ENCODE results near the gene GZF1. TPM values are rescaled to one million over a fixed set of nuclear protein-coding genes. Genes with fewer than 3 reads are reported as not detected.
A peak's percentile ranks its signal among the peaks of the same experiment; 100 is the strongest.

Gene GZF1
- polyA plus RNA-seq, 5 donors, result 11.8 to 15.6 (median 13.5) TPM

GRCh38 chr20:23406880-23407279 is 44.9 kb downstream of the GZF1 start:
- no peak for DNase-seq

DNA sequence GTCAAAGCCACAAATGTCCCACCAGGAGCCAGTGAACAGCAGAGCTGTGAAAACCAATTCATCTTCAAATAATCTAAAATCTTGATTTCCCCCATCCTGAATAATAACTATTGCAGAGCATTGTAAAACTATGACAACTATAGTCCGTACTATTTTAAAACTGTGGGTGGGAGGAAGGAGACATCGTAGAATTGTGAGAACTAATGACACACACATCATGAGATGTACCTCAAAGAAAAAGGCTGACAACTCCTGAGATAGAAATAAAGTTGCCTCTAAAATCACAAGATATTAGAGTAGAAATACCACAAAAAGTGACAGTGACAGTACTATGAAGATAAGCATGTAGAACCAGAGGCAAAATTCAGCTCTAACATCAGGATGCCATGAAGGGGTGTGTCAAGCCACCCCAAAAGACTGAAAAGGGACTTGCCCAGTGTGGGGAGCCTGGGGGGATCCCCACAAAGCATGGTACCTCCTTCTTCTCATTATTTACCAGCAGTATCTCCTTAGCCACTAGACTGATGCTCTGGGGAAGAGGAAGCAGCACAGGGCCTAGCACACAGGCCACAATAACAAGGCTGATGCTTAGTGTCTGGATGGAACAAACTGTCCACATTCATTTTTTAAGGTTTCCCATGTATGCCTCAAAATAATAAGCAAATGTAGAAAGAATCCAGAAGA is 45.9 kb downstream of the GZF1 start:
- DNase-seq, result no peak

DNA sequence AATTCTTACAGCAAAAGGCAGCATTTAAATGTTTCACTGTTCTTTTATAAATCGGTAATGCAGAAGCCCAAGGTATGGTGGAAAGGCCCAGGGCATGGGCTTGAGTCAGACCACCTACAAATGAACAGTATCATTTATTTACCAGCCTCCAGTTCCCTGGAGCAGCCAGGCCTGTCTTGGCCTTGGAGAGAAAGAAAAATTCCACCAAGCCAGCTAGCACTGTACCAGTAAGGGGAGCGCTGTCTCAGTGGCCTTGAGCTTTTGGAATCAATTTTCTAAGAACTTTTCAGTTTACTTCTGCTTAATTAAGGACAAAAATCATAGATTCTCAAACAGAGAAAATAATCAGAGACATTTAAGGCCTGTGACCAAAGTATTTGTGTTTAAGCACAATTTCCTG is 47.0 kb downstream of the GZF1 start:
- DNase-seq, result no peak

GRCh38 chr20:23409800-23410199 is 47.8 kb downstream of the GZF1 start:
- DNase-seq, result no peak

- DNase-seq, result no peak
These were observed 49.1 kb downstream of the GZF1 start for GRCh38 chr20:23410916-23411695.

GRCh38 chr20:23412026-23412425 is 50.0 kb downstream of the GZF1 start:
- DNase-seq, result no peak

DNA sequence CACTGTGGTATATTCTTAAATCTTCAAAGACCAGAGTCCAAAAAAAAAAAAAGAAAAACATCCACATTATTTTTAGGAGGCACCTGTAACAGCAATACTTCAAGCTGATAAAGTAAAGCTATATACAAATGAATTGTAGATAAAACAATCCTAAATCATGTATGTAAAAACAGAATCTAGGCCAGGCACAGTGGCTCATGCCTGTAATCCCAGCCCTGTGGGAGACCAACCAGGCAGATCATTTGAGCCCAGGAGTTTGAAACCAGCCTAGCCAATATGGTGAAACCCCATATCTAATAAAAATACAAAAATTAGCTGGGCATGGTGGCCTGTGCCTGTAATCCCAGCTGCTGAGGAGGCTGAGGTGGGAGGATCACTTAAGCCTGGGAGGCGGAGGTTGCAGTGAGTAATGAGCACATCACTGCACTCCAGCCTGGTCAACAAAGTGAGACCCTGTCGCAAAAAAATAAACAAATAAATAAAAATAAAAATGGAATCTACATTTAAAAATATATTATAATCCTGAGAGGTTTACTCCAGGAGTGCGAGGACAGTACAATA is 52.0 kb downstream of the GZF1 start:
- no peak for DNase-seq

- no peak for DNase-seq
These were observed 52.7 kb downstream of the GZF1 start for GRCh38 chr20:23414526-23415188.

DNA sequence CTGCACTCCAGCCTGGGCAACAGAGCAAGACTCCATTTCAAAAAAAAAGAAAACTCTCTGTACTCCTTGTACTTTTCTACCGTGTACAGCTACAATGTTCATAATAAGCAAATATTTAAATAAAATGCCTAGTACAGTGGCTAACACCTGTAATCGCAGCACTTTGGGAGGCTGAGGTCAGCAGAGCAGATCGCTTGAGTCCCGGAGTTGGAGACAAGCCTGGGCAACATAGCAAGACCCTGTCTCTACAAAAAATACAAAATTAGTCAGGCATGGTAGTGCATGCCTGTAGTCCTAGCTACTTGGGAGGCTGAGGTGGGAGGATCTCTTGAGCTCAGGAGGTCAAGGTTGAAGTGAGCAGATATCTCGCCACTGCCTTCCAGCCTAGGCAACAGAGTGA is 53.6 kb downstream of the GZF1 start:
- DNase-seq, result no peak

DNA sequence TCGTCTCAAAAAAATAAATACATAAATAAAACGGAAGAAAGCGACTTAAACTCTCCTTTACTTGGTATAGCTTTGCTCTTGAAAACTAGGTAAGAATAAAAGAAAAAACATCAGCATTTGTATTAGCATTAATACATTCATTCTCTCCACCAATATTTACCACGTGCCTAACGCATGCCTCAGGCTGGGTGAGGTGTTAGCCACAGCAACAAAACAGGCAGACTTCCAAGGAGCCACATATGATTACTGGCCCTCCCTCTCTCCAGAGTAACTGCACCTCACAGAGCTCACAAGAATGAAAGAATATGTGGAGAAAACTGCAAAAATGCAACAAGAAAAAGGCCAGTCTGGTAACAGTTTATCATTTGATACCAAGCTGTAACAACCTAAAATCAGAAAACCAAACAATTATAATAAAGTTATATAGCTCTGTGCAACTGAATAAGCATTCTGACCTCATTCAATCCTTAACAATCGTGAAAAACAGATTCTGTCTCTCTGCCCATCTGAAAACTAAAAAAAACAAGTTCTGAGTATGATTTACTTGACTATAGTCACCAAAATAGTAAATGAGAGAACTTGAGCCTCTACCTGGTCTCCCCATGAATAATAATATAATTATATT is 54.1 kb downstream of the GZF1 start:
- DNase-seq, result no peak

DNA sequence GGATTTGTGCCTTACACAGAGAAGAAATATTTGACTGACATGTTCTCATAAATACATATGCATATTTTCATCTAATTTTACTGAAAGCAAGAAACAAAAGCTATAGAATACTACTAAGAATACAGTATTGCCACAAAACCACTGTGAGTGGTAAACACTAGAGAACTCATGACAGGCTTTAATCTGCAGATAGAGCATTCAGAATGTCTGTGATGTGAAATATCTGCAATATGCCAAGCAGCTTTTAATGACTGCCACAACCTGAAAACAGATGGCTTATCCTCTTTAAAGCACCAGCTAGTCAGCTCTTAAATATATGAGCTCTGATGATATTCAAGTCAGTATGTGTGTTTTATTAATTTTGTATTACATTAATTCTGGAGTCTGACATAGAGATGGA is 55.9 kb downstream of the GZF1 start:
- no peak for DNase-seq

GRCh38 chr20:23419657-23419994 is 57.6 kb downstream of the GZF1 start:
- no peak for DNase-seq

DNA sequence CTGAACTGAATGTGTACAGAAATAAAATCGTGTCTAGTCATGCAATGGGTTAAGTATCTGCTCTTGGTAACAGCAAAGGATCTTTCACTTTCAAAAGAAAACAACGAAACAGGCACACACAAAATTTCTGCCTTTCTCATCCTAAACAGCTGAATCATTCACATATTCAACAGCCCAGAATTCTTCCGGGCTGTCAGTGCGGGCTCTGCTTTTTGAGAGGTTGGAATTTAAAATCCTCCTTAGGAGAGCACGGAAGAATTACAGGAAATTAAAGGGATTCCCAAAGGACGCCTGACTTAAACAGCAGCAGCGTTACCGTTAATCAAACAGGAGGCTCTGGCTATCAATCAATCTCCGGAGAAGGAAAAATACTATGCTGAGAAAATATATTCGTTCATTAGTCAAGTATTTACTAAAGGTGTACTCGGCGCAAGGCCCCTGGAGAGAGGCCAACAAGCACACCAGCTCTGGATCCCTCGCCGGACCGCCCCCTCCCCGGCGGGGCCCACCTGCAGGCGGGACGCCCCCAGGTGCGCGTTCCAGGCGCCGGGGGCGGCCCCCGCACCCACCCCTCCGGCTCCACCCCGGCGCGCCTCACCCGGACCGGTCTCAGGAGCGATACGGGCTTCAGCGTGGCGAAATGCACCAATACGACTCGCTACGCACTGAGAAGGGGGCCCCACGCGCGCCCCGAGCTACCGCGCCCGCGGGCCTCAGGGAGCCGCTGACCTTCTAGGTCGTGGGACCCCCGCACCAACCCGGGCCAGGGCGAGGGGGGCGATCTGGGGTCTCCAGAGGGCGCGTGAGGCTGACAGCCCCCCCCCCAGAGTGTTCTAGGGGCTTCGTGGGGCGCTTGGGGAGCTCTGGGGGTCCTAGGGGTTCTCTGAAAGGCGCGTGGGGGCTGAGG is 58.3 kb downstream of the GZF1 start:
- DNase-seq, result peak in 1 of 2 donors; percentile 17

DNA sequence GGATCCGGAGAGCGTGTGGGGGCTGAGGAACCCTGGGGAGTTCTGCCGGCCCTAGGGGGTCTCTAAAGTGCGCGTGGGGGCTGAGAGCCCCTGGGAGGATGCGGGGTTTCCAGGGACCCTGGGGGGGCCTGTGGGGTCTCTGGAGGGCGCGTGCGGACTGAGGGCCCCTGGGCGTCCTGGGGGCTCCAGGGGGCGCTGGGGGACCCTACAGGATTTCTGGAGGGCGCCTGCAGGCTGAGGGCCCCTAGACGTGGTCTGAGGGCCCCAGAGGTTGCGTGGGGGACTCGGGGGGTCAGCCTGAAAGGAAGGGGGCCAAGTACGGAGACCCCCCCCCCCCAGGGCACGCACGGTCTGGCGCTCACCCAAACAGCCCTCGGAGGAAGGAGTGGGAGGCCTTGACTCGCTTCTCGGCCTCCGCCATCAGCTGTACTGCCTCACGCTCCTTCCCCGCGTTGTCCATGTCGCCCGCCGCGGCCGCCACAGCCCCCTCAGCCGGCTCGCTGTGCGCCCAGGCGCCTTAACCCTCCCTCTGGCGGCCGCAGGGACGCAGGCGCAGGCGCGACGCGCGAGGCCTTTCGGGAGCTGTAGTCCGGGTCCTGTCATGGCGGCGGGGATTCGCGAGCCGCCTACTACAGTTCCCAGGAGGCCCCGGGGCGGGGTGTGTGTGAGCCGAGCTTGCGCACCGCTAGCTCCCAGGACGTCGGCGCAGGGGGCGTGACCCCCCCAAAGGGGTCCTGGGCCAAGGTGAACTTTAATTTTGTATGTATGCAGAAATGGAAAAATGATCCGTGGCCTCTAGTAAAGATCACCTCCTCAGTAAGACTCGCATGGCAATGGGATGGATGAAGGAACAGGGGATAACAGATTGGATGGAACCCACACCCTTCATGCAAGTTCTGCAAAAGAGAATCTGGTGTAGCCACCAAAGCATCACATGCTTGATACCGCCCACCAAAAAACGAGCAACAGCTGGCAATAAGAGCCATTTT is 59.3 kb downstream of the GZF1 start, which contains the start of gene NAPB:
Gene NAPB (minus strand): TSS at position 546 of the 989 bp plus-strand sequence. CDS start 86 bp downstream, at position 460.
- peak; percentile 90 for DNase-seq

Other genes starting within 250 kb of the GZF1 start
- gene NXT1, start 11.4 kb upstream of the GZF1 start, polyA plus RNA-seq (ENCODE audit: insufficient read depth in 1 of 5, insufficient read length in 5 of 5, low replicate concordance in 1 of 5), result 10 to 100 TPM; 12.8 to 21.6 (median 16.1) TPM
- 10 to 100 TPM; 17.9 to 28.6 (median 22.7) TPM for gene NAPB, start 59.3 kb downstream of the GZF1 start, polyA plus RNA-seq (ENCODE audit: insufficient read depth in 1 of 5, insufficient read length in 5 of 5, low replicate concordance in 1 of 5)
- under 1 TPM in 1 of 5 donors, not detected in 4; 0.24 TPM for gene CSTL1, start 77.5 kb downstream of the GZF1 start, polyA plus RNA-seq (ENCODE audit: insufficient read depth in 1 of 5, insufficient read length in 5 of 5, low replicate concordance in 1 of 5)
- not detected for gene CST11, start 90.7 kb downstream of the GZF1 start, polyA plus RNA-seq (ENCODE audit: insufficient read depth in 1 of 5, insufficient read length in 5 of 5, low replicate concordance in 1 of 5)
- not detected for gene CST8, start 128.9 kb downstream of the GZF1 start, polyA plus RNA-seq (ENCODE audit: insufficient read depth in 1 of 5, insufficient read length in 5 of 5, low replicate concordance in 1 of 5)
- gene CST9L, start 206.3 kb downstream of the GZF1 start, polyA plus RNA-seq (ENCODE audit: insufficient read depth in 1 of 5, insufficient read length in 5 of 5, low replicate concordance in 1 of 5), result not detected
- not detected for gene CST9, start 243.7 kb downstream of the GZF1 start, polyA plus RNA-seq (ENCODE audit: insufficient read depth in 1 of 5, insufficient read length in 5 of 5, low replicate concordance in 1 of 5)